H7 (cell line): Measurements from ENCODE around the gene EFCAB6. TPM values are rescaled to one million over a fixed set of nuclear protein-coding genes. Genes with fewer than 3 reads are reported as not detected.

Experiments
- DNase-seq: peaks from one replicate; pipeline ENCODE4 v3.0.0; 2012
- H3K27me3 ChIP-seq: 2 replicates; pipeline ENCODE4 v1.6.0; 2011; ENCODE audit warnings: mild to moderate bottlenecking, low read length; ENCODE audit not compliant: control insufficient read depth, insufficient read depth
- H3K36me3 ChIP-seq: replicated peaks from 2 replicates; pipeline ENCODE4 v1.5.1; 2011; ENCODE audit warnings: low read length; ENCODE audit not compliant: control insufficient read depth, insufficient read depth
- H3K4me3 ChIP-seq: 2 replicates; pipeline ENCODE4 v1.5.1; 2011; ENCODE audit warnings: low read depth, mild to moderate bottlenecking, control low read depth, low read length, moderate library complexity; ENCODE audit not compliant: insufficient read depth
- total RNA-seq: library from RNA; depleted of rRNA; stranded (reverse); fragments of >200 nt; shearing (Covaris generic); gene quantifications from 2 replicates; pipeline ENCODE4 v1.2.3, GENCODE V29; 2014

EFCAB6 gene
- total RNA-seq, 1 experiment from 2014 or later = 0.31 TPM

DNA sequence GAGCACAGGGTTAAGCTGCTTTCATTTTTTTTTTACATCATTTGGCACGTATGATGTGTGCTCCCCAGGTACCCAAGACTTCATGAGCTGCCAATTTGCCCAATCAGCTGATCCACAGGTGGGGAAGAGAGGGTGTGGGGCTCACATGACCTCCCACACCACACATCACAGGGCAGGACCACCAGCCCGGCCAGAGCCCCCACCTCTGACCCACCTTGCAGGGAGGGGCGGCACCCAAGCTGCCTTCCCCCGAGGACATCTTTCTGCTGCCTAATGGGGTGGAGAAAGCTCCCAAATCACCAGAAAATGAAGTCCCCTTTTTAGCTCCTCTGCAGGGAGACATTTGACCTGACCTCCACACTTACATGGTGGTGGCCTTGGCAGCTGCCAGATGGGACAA lies 280.5 kb downstream of the EFCAB6 start:
- Histone ChIP-seq H3K36me3 (no peaks in the 10 kb centered on the region), H3K27me3 (no peaks in the 10 kb centered on the region), H3K4me3 (no peak overlapping the region)
- no peak for DNase-seq

DNA sequence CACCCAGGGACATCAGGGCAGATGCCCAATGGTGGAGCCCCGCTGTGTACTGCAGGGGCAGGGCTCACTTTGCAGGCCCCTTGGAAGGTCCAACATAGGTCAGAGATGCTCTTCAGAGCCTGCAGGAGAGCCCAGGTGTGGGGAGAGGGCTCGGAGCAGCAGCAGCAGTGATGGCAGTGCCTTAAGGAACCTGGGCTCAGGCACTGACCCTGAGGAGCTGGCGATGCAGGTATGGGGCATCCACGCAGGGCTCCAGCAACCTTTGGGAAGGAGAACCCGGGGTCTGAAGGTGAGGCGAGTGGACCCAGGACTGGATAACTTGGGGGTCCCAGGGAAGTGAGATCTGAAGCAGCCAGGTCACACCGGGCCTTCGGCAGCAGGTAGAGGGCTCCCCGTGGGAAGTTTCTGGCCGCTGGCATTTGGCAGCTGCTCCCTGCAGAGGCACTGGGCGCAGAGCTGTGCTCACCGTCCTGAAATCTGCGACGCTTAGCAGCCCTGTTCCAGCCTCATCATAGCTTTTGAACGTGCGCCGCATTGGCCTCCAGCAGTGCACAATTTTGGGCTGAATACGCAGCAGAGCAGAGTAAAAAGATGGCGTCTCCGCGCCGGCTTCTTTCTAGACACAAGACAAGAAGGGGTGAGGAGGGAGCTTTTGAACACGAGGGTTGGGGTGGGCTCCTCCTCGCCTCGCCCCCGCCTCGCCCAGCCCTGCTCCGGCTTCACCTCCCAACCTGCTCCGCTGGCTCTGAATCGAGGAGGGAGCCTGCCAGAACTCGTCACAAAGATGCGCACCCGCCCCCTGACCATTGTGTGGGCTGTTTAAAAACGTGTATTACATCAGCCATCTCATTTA lies 281.5 kb downstream of the EFCAB6 start:
- Histone ChIP-seq H3K4me3 (no peak overlapping the region), H3K36me3 (no peaks in the 10 kb centered on the region), H3K27me3 (no peaks in the 10 kb centered on the region)
- peak; percentile 63 for DNase-seq

DNA sequence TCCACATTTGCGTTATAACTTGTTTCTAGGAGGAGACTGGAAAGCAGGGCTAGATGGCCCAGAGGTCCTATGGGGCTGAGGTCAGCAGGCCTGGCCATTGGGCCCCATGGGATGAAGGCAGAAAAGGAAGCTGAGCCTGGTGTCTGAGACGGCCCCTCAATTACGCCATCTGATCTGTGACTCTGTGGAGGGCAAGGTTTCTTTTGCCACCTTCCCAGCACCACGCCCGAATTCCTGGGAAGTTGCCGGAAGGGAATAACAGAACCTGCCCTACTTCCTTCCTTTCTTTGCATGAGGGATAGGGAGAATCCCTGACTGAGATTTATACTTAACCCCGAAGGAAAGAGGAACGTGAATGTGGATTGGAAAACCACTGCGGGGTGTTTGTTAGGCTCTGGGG lies 282.2 kb downstream of the EFCAB6 start:
- no peaks in the 10 kb centered on the region for H3K36me3 ChIP-seq
- H3K4me3 ChIP-seq = no peak overlapping the region
- no peaks in the 10 kb centered on the region for H3K27me3 ChIP-seq
- DNase-seq = no peak

DNA sequence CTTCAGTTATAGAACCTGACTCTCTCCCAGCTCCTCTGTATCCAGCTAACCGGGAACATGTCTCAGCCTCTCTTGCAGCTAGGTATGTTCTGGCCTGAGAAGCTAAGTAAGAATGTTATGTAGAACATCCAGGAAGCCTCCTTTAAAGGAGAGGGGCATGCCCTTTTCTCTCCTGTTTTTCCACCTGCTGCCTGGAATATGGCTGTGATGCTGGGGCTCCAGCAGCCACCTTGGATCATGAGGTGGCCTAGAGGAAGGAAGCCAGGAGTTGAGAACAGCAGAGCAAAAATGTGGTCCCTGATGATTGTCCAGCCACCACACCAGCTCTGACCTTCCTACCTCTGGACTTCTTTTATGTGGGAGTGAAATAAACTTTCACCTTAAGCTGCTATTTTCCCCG lies 282.6 kb downstream of the EFCAB6 start:
- Histone ChIP-seq H3K4me3 (no peak overlapping the region), H3K27me3 (no peaks in the 10 kb centered on the region), H3K36me3 (no peaks in the 10 kb centered on the region)
- no peak for DNase-seq

DNA sequence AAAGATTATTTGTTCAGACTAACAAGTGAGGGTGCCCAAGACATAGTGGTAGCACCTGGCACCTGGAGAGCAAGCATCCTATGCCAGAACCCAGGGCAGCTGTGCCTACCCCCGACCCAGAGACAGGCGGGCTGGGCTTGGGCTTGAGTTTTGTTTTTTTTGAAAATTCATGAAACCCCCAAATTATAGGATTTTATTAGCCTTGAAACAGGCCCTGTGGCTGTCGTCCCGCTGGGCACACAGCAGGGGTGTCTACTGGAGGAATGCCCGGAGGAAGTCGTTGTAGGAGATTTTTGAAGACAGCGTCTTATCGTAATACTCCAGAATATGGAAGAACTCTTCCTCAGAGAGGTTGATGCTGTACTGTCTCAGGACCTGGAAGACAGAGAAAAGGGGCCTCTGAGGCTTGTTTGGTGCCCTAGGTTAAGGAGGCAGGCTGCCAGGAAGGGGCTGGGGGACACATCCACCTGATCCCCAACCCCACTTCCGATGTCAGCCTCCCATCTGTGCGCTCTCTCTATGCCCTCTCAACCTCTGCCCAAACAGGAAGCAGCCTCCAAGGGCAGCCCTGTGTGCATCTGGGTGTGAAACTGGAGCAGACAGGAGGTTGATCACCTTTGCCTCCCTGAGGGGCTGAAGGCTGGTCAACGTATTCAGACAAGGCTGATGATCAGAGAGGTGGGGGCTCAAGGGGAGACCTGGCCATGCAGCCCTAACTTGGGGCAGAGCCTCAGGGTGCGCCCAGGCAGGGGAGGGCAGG lies 283.3 kb downstream of the EFCAB6 start:
- H3K4me3 ChIP-seq = no peak overlapping the region
- no peak for DNase-seq
- H3K27me3 ChIP-seq = no peaks in the 10 kb centered on the region
- no peaks in the 10 kb centered on the region for H3K36me3 ChIP-seq

DNA sequence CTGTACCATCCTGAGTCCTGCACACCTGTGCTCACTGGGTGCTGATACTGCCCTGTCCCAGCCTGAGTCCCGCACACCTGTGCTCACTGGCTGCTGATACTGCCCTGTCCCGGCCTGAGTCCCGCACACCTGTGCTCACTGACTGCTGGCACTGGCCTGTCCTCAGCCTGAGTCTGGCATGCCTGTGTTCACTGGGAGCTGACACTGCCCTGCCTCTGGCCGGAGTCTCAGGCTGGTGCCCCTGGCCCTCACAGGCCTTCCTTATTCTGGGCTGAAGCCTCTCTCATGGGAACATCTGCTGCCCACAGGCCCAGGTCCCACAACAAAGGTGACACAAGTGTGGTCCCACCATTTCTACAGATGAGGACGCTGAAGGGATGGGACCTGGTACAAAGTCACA lies 285.2 kb downstream of the EFCAB6 start:
- H3K36me3 ChIP-seq = no peaks in the 10 kb centered on the region
- H3K4me3 ChIP-seq = no peak overlapping the region
- no peaks in the 10 kb centered on the region for H3K27me3 ChIP-seq
- no peak for DNase-seq

DNA sequence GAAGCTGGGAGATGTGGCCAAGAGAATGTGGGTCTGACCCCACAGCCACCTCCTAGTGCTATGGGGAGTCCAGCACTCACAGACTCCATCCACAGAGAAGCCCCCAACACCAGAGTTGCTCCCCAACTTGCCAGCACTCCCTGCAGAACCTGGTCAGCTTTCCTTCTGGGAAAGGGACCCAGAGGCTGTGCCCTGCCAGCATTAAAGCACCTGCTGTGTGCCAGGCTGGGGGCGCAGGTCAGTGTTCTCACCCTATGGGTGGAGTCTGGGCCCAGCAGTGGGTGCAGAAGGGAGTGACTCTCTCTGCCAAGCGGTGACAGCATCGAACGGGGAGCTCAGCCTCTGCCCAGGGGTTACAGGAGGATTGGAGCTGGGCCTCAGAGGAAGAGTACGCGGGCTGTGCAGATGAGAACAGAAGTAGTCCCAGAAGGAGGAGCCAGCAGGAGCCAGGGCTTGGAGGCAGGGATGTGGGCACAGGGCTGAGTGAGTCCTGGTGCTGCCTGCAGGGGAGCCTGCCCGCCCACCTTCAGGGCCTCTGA lies 285.9 kb downstream of the EFCAB6 start:
- no peaks in the 10 kb centered on the region for H3K27me3 ChIP-seq
- H3K36me3 ChIP-seq = no peaks in the 10 kb centered on the region
- DNase-seq = no peak
- H3K4me3 ChIP-seq = no peak overlapping the region

DNA sequence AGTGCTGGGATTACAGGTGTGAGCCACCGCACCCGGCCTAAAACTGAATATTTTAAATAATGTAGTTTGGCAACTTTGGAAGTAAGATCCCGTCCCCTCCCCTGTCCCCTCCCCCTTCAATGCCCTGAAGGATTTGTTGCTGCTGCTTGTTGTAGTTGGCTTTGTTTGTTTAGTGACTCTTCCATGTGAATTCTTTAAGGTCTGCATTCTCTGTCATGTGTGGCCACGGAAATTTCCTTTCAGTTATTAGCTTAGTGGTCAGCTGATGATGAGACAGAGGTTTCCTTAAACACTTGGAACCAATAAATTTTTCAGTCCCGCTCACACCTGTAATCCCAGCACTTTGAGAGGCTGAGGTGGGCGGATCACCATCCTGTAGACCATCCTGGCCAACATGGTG lies 290.4 kb downstream of the EFCAB6 start:
- DNase-seq = no peak
- Histone ChIP-seq H3K27me3 (no peaks in the 10 kb centered on the region), H3K36me3 (no peaks in the 10 kb centered on the region), H3K4me3 (no peak overlapping the region)

DNA sequence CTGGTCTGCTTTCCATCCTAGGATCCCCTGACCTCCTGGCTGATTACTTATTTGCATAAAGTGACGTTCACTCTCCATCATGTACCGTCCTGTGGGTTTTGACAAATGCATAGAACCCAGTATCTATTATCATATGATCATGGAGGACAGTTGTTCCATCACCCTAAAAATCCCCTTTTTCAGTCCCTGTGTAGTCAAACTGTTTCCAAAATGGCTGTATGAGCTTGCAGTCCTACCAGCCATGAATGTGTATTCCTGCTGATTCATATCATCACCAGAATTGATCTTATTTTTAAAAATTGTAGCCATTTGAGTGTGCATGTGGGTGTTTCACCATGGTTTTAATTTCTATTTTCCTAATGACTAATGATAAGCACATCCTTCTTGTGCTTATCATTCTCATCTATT lies 291.5 kb downstream of the EFCAB6 start:
- no peaks in the 10 kb centered on the region for H3K27me3 ChIP-seq
- no peak for DNase-seq
- no peak overlapping the region for H3K4me3 ChIP-seq

DNA sequence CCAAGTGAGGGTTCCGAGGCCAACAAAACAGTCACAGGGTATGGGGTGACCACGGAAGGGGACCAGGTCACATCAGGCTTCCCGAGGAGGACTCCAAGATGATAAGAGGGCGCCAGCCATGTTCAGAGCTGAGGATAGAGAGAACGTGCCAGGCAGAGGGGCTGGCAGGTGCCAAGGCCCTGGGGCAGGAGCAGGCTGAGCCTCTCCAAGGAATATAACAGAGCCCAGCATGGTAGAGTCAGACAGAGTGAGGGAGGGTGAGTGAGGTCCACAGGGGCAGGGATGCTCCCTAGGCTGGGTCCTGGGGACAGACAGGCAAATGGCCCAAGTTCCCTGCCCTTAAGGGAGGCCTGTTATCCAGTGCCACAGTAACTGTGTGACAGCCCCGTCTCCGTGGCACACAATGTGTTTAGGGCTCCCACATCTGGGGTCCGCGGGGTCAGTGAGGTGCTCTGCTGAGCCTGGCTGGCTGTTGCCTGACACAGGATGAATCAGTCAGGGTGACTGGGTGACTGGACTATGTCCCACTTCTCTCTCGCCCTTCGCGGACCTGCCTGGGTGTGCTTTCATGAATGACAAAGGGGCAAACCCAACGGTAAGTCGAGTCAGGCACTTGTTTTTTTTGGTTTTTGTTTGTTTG lies 295.0 kb downstream of the EFCAB6 start:
- no peaks in the 10 kb centered on the region for H3K36me3 ChIP-seq
- no peak overlapping the region for H3K4me3 ChIP-seq
- no peaks in the 10 kb centered on the region for H3K27me3 ChIP-seq
- no peak for DNase-seq

More for the DNA sequence above, 291.5 kb downstream of the EFCAB6 start:
- H3K36me3 ChIP-seq = no peaks in the 10 kb centered on the region

DNA sequence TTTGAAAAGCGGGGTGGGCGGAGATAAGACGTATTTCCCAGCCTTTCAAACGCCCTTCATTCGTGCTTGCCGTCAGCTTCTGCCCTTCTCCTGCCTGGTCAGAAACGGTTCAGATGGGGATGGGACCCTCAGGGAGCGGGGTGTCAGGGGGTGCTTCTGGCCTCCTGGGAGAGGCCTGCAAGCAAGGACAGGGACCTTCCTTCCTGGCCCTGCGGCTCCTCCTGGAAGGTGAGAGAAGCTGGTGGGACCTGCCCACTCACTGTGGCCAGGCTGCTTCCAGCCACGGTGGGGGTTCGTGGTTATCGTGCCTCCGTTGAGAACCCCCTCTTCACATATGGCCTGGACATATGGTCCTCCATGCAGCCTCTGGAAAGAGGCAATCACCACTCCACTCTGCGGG lies 295.7 kb downstream of the EFCAB6 start:
- no peaks in the 10 kb centered on the region for H3K27me3 ChIP-seq
- H3K36me3 ChIP-seq = no peaks in the 10 kb centered on the region
- H3K4me3 ChIP-seq = no peak overlapping the region
- DNase-seq = no peak

DNA sequence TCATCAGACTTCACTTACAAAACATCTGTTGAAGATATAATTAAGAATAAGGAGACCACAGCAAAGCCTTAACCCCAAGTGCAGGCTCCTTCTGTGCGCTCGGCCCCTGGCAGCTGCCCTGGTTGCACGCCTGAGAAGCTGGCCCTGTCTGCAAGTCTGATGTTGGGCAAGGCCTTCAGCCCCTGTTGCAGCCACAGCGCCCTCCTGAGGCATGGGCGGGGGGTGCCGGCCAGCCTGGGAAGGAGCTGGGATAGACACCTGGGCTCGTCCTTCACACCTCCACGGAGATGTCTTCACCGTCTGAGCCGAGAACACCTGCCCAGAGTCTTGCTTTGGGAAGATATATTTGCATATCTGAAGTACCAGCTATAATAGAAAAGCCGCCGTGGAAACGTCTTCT lies 296.2 kb downstream of the EFCAB6 start:
- DNase-seq = peak; percentile 89
- Histone ChIP-seq H3K27me3 (no peaks in the 10 kb centered on the region), H3K36me3 (no peaks in the 10 kb centered on the region), H3K4me3 (no peak overlapping the region)

DNA sequence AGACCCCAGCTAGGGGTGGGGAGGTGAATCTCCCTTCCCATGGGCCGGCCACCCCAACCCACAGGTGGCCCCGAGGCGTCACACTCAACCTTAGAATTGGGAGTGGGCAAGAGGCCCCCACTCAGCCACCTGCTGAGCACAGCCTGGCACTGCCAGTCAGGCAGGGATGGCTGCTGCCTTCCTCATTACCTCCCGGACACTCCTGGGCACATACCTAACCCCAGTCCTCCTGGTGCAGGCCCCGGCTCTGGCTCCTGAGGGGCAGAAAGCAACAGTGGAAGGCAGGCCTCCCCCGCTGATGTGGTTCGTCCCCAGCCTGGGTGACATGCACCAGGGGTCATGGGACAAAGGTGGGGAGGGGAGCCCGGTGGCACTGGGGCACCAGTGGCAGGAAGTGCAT lies 296.7 kb downstream of the EFCAB6 start:
- H3K36me3 ChIP-seq = no peaks in the 10 kb centered on the region
- no peaks in the 10 kb centered on the region for H3K27me3 ChIP-seq
- no peak overlapping the region for H3K4me3 ChIP-seq
- DNase-seq = peak; percentile 50

DNA sequence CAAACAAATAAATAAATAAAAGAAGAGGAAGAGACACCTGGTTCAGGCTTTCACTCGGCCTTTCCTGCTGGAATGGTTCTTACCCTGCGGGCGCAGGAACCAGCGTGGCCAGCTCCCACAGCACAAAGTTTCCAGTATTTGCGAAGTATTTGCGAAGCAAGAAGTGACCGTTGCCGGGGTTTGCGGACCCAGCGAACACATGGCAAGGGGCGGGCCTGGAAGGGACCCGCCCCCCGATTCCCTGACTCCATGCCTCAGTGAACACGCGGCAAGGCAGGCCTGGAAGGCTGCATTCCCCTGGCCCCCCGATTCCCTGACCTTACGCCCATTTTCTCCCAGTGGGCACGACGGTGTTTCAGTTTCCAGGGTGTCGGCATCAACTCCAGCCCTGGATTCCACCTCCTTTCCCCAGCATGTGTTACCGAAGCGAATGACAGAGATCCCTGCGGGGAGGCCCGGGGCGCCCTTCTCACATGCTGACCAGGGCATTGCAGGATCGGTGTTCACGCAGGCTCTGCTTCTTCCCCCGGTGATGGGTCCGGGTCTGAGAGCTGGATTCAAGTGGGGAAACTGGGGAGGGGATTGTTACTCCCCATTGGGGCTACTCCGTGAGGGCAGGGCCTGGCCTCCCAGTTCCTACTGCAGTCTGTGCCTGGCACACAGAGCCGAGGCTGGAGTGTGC lies 297.5 kb downstream of the EFCAB6 start:
- peak; percentile 69 for DNase-seq
- no peaks in the 10 kb centered on the region for H3K36me3 ChIP-seq
- H3K27me3 ChIP-seq = no peaks in the 10 kb centered on the region
- no peak overlapping the region for H3K4me3 ChIP-seq
